Right lobe of liver (tissue), 4 donors: ENCODE measurements around the gene KCNMA1.

Experiments
- POLR2A ChIP-seq: fragments of 450-650 bp; IDR thresholded peaks from one replicate; pipeline ENCODE4 v1.6.1; 2017; ENCODE audit warnings: antibody characterized with exemption, mild to moderate bottlenecking
- TF ChIP-seq, protein P1 (sequence below), 4 donors: fragments of 200-600 bp in 3 of 4; fragments of 450-650 bp in 1 of 4; IDR thresholded peaks; one replicate each; pipeline versions ENCODE4 v1.5.1 to v1.8.0; 2016 to 2022; ENCODE audit warnings: antibody characterized with exemption in 4 of 4, mild to moderate bottlenecking in 2 of 4
- donor health status: DM: no; HTN: no; CAD: no.
- donor health status: DM: no; HTN: no; CAD: no.
- donor health status: DM: no; HTN: yes; CAD: no.

DNA sequence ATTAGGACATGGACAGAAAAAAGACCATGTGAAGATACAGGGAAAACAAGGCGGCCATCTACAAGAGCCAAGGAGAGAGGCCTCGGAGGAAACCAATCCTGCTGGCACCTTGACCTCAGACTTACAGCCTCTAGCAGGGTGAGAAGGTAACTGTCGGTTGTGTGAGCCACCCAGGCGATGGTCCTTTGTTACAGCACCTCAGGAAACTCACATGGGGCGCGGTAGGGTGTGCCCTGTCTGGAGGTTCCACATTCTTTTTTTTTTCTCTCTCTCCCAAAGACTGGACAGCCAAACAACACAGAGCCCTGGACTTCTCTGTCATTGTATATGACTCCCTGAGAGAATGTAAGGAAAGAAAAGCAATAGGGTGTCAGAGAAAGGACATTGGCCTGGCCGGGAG lies 163.2 kb downstream of the KCNMA1 start:
- TF ChIP-seq, protein P1, sequence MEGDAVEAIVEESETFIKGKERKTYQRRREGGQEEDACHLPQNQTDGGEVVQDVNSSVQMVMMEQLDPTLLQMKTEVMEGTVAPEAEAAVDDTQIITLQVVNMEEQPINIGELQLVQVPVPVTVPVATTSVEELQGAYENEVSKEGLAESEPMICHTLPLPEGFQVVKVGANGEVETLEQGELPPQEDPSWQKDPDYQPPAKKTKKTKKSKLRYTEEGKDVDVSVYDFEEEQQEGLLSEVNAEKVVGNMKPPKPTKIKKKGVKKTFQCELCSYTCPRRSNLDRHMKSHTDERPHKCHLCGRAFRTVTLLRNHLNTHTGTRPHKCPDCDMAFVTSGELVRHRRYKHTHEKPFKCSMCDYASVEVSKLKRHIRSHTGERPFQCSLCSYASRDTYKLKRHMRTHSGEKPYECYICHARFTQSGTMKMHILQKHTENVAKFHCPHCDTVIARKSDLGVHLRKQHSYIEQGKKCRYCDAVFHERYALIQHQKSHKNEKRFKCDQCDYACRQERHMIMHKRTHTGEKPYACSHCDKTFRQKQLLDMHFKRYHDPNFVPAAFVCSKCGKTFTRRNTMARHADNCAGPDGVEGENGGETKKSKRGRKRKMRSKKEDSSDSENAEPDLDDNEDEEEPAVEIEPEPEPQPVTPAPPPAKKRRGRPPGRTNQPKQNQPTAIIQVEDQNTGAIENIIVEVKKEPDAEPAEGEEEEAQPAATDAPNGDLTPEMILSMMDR (IDR thresholded peaks at IDR 0.05), result no peak
- TF ChIP-seq POLR2A, result no peak
